ENCODE results near the gene STK32C.

The STK32C gene

DNA sequence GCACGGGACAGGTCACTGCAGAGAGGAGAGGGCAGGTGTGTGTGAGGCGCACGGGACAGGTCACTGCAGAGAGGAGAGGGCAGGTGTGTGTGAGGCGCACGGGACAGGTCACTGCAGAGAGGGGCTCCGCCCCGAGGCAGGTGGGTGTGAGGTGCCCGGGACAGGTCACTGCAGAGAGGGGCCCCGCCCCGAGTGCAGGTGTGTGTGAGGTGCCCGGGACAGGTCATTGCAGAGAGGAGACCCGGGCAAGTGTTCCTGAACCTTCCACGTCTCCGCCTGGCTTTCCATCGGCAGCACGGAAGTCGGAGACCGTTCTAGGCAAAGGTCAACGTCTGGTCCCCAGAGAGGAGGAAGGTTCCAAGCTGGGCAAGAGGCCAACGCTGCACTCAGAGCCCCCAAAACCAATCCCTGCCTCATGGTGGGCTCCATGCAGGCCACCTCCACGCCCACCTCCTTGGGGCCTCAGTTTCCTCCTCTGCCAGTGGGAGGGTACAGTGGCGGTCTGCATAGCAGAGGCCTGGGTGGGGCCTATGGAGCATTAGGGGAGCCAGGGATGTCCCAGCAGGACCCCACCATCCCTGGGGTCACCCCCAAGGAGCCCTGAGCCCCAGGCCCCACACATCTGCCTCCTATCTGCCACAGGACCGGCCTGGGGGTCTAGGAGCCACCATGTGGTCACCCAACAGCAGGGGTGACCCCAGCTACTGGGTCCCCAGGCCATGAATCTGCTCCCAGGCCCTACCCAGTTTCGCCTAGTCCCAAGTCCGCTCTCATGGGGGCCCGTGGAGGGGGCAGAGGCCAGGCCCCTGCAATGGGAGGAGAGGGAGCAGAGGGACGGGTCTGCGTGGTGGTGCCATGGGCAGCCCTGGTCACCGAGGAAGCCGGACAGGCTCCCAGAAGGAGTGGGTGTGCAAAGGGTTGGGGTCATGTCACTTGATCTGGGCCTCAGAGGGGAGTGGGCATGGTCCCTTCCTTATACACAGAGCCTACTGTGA lies 57.0 kb downstream of the STK32C start:
- H3K4me3 ChIP-seq (replicated peaks; ENCODE audit: low read depth, low read length): no peak overlapping the region
- TF ChIP-seq, protein P1, sequence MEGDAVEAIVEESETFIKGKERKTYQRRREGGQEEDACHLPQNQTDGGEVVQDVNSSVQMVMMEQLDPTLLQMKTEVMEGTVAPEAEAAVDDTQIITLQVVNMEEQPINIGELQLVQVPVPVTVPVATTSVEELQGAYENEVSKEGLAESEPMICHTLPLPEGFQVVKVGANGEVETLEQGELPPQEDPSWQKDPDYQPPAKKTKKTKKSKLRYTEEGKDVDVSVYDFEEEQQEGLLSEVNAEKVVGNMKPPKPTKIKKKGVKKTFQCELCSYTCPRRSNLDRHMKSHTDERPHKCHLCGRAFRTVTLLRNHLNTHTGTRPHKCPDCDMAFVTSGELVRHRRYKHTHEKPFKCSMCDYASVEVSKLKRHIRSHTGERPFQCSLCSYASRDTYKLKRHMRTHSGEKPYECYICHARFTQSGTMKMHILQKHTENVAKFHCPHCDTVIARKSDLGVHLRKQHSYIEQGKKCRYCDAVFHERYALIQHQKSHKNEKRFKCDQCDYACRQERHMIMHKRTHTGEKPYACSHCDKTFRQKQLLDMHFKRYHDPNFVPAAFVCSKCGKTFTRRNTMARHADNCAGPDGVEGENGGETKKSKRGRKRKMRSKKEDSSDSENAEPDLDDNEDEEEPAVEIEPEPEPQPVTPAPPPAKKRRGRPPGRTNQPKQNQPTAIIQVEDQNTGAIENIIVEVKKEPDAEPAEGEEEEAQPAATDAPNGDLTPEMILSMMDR (IDR thresholded peaks at IDR 0.05; ENCODE audit: insufficient read depth, low read length, poor library complexity, severe bottlenecking): no peak
- DNase-seq (ENCODE audit: extremely low read depth, insufficient read length): no peak
- H3K27me3 ChIP-seq (replicated peaks; ENCODE audit: control insufficient read depth, insufficient read depth, low read length): no peaks in the 10 kb centered on the region
- no peaks in the 10 kb centered on the region for H3K36me3 ChIP-seq (ENCODE audit: control insufficient read depth, insufficient read depth, low read length)

DNA sequence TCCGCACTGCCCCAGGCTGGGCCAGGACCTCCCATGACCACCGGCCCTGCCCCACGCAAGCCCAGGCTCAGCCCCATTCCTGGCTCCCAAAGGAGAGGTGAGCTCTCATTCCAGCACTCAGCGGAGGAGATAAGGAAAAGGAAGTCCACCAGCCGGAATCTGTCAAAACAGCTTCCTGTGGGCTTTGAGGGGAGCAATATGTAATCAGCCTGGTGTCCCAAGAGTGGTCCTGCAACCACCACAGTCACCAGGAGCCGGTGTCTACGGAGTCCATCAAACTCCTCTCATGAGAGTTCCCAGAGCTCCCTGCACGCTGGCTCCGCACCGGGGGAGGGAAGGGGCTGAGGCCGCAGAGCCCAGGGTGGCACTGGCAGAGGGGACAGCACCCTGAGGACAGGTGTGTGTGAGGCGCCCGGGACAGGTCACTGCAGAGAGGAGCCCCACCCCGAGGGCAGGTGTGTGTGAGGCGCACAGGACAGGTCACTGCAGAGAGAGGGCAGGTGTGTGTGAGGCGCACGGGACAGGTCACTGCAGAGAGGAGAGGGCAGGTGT lies 57.9 kb downstream of the STK32C start:
- no peaks in the 10 kb centered on the region for H3K27me3 ChIP-seq (replicated peaks; ENCODE audit: control insufficient read depth, insufficient read depth, low read length)
- H3K4me3 ChIP-seq (replicated peaks; ENCODE audit: low read depth, low read length): no peak overlapping the region
- DNase-seq (ENCODE audit: extremely low read depth, insufficient read length): no peak
- TF ChIP-seq, protein P1 (IDR thresholded peaks at IDR 0.05; ENCODE audit: insufficient read depth, low read length, poor library complexity, severe bottlenecking): no peak
- no peaks in the 10 kb centered on the region for H3K36me3 ChIP-seq (ENCODE audit: control insufficient read depth, insufficient read depth, low read length)

DNA sequence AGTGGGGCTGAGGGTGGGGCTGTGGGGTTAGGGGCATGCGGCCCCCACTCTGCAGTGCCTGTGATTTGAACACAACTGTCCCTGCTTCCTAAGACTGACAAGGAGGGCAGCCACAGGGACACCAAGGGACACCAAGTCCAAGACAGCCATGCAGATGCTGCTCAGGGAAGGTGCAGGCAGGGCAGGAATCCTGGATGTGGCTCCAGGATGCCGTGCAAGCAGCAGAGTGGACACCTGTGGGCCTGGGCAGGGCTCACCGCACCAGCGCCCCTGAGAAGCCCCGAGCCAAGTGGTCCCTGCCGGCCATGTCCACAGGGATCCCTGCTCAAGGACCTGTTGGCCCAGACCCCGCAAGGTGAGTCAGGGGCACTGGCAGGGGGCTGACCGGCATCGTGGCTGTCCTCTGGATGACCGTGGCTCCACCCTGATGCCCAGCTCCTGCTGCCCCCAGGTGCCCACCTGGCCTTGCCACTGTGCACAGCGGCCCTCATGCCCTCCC lies 58.5 kb downstream of the STK32C start:
- no peak overlapping the region for H3K4me3 ChIP-seq (replicated peaks; ENCODE audit: low read depth, low read length)
- no peaks in the 10 kb centered on the region for H3K36me3 ChIP-seq (ENCODE audit: control insufficient read depth, insufficient read depth, low read length)
- TF ChIP-seq, protein P1 (IDR thresholded peaks at IDR 0.05; ENCODE audit: insufficient read depth, low read length, poor library complexity, severe bottlenecking): no peak
- H3K27me3 ChIP-seq (replicated peaks; ENCODE audit: control insufficient read depth, insufficient read depth, low read length): no peaks in the 10 kb centered on the region
- no peak for DNase-seq (ENCODE audit: extremely low read depth, insufficient read length)

DNA sequence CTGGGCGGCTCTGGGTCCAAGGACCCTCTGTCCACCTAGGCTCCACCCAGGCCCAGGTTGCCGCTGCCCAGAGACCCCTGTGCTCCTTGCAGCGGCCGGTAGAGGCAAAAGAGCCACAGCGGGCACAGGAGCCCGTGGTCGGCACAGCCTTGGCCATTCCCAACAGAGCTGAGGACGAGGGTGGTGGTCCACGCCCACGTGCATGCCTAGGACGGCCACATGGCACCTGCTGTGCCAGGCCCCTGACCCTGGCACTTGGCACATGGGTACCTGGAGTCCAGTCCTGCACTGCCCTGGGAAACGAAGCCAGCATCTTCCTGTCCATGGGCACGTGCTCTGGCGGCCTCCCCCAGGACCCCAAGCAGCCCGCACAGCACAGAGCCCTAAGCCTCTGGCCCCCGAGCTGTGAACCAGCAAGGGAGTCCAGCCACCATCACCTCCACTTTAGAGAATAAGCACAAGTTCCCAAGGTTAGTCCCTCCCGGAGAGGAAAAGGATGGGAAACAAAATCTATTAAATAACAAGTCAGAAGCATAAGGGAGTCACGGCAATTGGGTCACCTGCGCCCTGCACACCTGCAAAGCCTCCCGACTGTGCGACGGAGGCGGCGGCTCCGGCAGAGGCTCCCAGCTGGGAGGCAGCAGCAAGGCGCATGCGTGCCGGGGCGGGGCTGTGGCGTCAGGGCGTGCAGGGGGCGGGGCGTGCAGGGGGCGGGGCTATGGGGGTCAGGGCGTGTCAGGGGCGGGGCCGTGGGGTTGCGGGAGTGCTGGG lies 59.1 kb downstream of the STK32C start:
- TF ChIP-seq, protein P1 (IDR thresholded peaks at IDR 0.05; ENCODE audit: insufficient read depth, low read length, poor library complexity, severe bottlenecking): no peak
- no peaks in the 10 kb centered on the region for H3K36me3 ChIP-seq (ENCODE audit: control insufficient read depth, insufficient read depth, low read length)
- DNase-seq (ENCODE audit: extremely low read depth, insufficient read length): no peak
- no peaks in the 10 kb centered on the region for H3K27me3 ChIP-seq (replicated peaks; ENCODE audit: control insufficient read depth, insufficient read depth, low read length)
- H3K4me3 ChIP-seq (replicated peaks; ENCODE audit: low read depth, low read length): peak overlapping the region; percentile 34

DNA sequence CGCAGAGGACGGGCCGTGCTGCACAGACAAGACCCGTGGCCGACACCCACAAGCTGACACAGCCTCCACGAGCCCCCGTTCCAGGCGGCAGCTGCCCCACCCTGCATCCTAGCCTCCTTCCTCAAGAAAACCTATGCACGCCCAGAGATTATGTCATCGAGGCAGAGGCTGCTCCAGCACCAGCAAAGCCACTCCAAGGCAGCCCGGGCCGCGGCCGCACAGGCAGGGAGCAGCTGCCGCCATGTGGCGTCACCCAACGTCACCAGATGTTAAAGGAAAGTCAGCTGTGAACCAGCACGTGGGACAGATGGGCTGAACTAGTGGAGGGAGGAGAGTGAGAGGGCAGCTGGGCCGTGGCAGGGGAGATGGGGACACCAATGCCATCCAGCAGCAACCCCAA lies 59.8 kb downstream of the STK32C start:
- DNase-seq (ENCODE audit: extremely low read depth, insufficient read length): no peak
- H3K4me3 ChIP-seq (replicated peaks; ENCODE audit: low read depth, low read length): no peak overlapping the region
- TF ChIP-seq, protein P1 (IDR thresholded peaks at IDR 0.05; ENCODE audit: insufficient read depth, low read length, poor library complexity, severe bottlenecking): no peak
- no peaks in the 10 kb centered on the region for H3K36me3 ChIP-seq (ENCODE audit: control insufficient read depth, insufficient read depth, low read length)
- H3K27me3 ChIP-seq (replicated peaks; ENCODE audit: control insufficient read depth, insufficient read depth, low read length): no peaks in the 10 kb centered on the region
